HepG2 (cell line): ENCODE results near the gene MATK. TPM values are rescaled to one million over a fixed set of nuclear protein-coding genes. Genes with fewer than 3 reads are reported as not detected.
A peak's percentile ranks its signal among the peaks of the same experiment; 100 is the strongest.

Source experiments
- ATAC-seq: fragments of 200-7000 bp; cut with Tn5 transposase; 3 replicates; pipeline ENCODE4 v1.9.1; 2020; ENCODE audit warnings: mild to moderate bottlenecking, moderate library complexity
- BruUV-seq: library from RNA; stranded (reverse); fragments of 400-500 nt; replicated peaks from 2 replicates; lab custom pipeline; 2021; lab: Mats Ljungman, UMichigan
- CTCF ChIA-PET: fragments of 300-600 bp; formaldehyde crosslinking; extraction: SDS; loops from one replicate; lab custom pipeline; 2021; ENCODE audit warnings: low total read pairs, inconsistent platforms, low intra/inter-chr PET ratio; lab: Yijun Ruan, JAX
- POLR2A ChIA-PET: fragments of 350-600 bp; sonication (Branson Sonifier 250); formaldehyde crosslinking; loops from one replicate; lab custom pipeline; 2020; ENCODE audit warnings: antibody characterized with exemption, inconsistent platforms; lab: Yijun Ruan, JAX
- DNase-seq: peaks from one replicate; pipeline ENCODE4 v3.0.0-alpha.2; 2015; ENCODE audit warnings: low spot score
- FAIRE-seq: peaks from 3 replicates; lab custom pipeline; 2011; peaks lifted over from hg19 to GRCh38; lab: Jason Lieb, UNC
- H2AFZ ChIP-seq: one replicate; pipeline ENCODE4 v1.6.1; 2011; ENCODE audit warnings: low read length, inconsistent platforms
- H3K27ac ChIP-seq: fragments of 300-600 bp; 3 replicates; pipeline ENCODE4 v1.8.0; 2011; ENCODE audit warnings: mixed run types, mild to moderate bottlenecking, mixed read lengths, low read length, inconsistent platforms; ENCODE audit not compliant: insufficient read depth; ENCODE audit errors: extremely low read length
- H3K27me3 ChIP-seq, 2 experiments: fragments of 200-600 bp in 1 of 2; 2 replicates in 1 of 2; 3 replicates in 1 of 2; pipeline versions ENCODE4 v1.6.0 to v1.8.0; 2011; ENCODE audit warnings: low read length in 2 of 2, mild to moderate bottlenecking in 2 of 2, moderate library complexity in 2 of 2, inconsistent platforms in 1 of 2; ENCODE audit not compliant: insufficient read depth in 2 of 2, control insufficient read depth in 1 of 2
- H3K36me3 ChIP-seq, 2 experiments: fragments of 200-600 bp in 1 of 2; replicated peaks in 1 of 2; 2 replicates in 1 of 2; 3 replicates in 1 of 2; pipeline versions ENCODE4 v1.5.1 to v1.8.0; 2011; ENCODE audit warnings: low read length in 2 of 2, inconsistent platforms in 1 of 2; ENCODE audit not compliant: insufficient read depth in 2 of 2, control insufficient read depth in 1 of 2
- H3K4me1 ChIP-seq: 2 replicates; pipeline ENCODE4 v1.5.1; 2012; ENCODE audit warnings: low read length, inconsistent platforms; ENCODE audit not compliant: insufficient read depth
- H3K4me2 ChIP-seq: 2 replicates; pipeline ENCODE4 v1.6.0; 2011; ENCODE audit warnings: low read depth, low read length, inconsistent platforms
- H3K4me3 ChIP-seq, 3 experiments: fragments of 200-600 bp in 1 of 3; sonication (generic), shearing (Covaris generic) in 1 of 3; replicated peaks in 1 of 3; 2 replicates each; pipeline ENCODE4 v1.5.1; 2011 to 2016; ENCODE audit warnings: low read length in 3 of 3, inconsistent platforms in 2 of 3, low read depth in 2 of 3, mild to moderate bottlenecking in 2 of 3, control low read depth in 1 of 3, mixed read lengths in 1 of 3; ENCODE audit not compliant: insufficient read depth in 1 of 3
- H3K79me2 ChIP-seq: one replicate; pipeline ENCODE4 v1.6.1; 2011; ENCODE audit warnings: low read length, inconsistent platforms; ENCODE audit not compliant: insufficient read depth
- H3K9ac ChIP-seq: 2 replicates; pipeline ENCODE4 v1.6.0; 2011; ENCODE audit warnings: mild to moderate bottlenecking, low read depth, low read length, inconsistent platforms; ENCODE audit not compliant: insufficient read depth
- H3K9me3 ChIP-seq: 2 replicates; pipeline ENCODE4 v1.5.1; 2012; ENCODE audit warnings: mild to moderate bottlenecking, low read length
- H4K20me1 ChIP-seq: 2 replicates; pipeline ENCODE4 v1.6.0; 2011; ENCODE audit warnings: inconsistent platforms, mild to moderate bottlenecking, low read length, moderate library complexity; ENCODE audit not compliant: insufficient read depth
- BRCA1 ChIP-seq: sonication (generic); formaldehyde crosslinking; IDR thresholded peaks from 2 replicates; pipeline ENCODE4 v1.4.0; 2020; ENCODE audit warnings: missing genetic modification reagents
- CENPT ChIP-seq: sonication (generic); formaldehyde crosslinking; IDR thresholded peaks from 2 replicates; pipeline ENCODE4 v1.8.0; 2022; ENCODE audit warnings: low read depth, mild to moderate bottlenecking, moderate library complexity, missing genetic modification reagents
- CREBL2 ChIP-seq: sonication (generic); formaldehyde crosslinking; IDR thresholded peaks from 2 replicates; pipeline ENCODE4 v1.8.1; 2023; ENCODE audit warnings: missing genetic modification reagents, mild to moderate bottlenecking, borderline replicate concordance
- HBP1 ChIP-seq: IDR thresholded peaks from 2 replicates; pipeline ENCODE4 v1.6.1; 2016; ENCODE audit warnings: low read depth, control low read depth
- HES4 ChIP-seq: sonication (generic); formaldehyde crosslinking; IDR thresholded peaks from 2 replicates; pipeline ENCODE4 v1.9.0; 2021; ENCODE audit warnings: mild to moderate bottlenecking, missing genetic modification reagents, borderline replicate concordance
- NRL ChIP-seq: sonication (generic); formaldehyde crosslinking; IDR thresholded peaks from 2 replicates; pipeline ENCODE4 v1.5.0; 2020; ENCODE audit warnings: missing genetic modification reagents, mild to moderate bottlenecking, moderate library complexity, borderline replicate concordance
- SRSF9 ChIP-seq: fragments of 200-400 bp; formaldehyde crosslinking; IDR thresholded peaks from 2 replicates; pipeline ENCODE4 v1.6.1; 2018; ENCODE audit warnings: borderline replicate concordance, mild to moderate bottlenecking, low read depth, low read length; ENCODE audit not compliant: insufficient read depth, poor library complexity, severe bottlenecking
- WGBS: methylation state at CpG from one replicate; pipeline ENCODE4 v1.1.6; 2017; ENCODE audit warnings: low lambda C conversion rate; 5-methylcytosine and 5-hydroxymethylcytosine counted together
- in situ Hi-C: cut with HindIII; loops from 2 replicates; pipeline ENCODE4 v1.10.0; 2017; ENCODE audit warnings: low pct_unique_long_range_greater_than_20kb; ENCODE audit not compliant: extremely low pct_ligation_motif_present
- intact Hi-C: fragments of 100-400 bp; cut with micrococcal nuclease; formaldehyde crosslinking; loops from one replicate; pipeline ENCODE4 v1.10.0; 2022; ENCODE audit not compliant: unreplicated experiment
- polyA plus RNA-seq, 8 experiments: library from polyadenylated mRNA; depleted of rRNA in 3 of 8; stranded (reverse) in 7 of 8; unstranded in 1 of 8; fragments of >200 nt; fragmentation: Illumina TruSeq in 4 of 8; extraction: Trizol in 4 of 8; gene quantifications; 2 replicates each; pipeline versions ENCODE4 v1.2.1 to v1.2.3, GENCODE V29; 2011 to 2016; ENCODE audit warnings: low read depth in 4 of 8, missing spikeins in 1 of 8, mixed read lengths in 1 of 8; ENCODE audit not compliant: insufficient read depth in 1 of 8
- total RNA-seq, 5 experiments: library from RNA; depleted of rRNA; stranded (reverse); fragments of >200 nt; fragmentation: Illumina TruSeq; extraction: Trizol; gene quantifications; 2 replicates each; pipeline ENCODE4 v1.2.3, GENCODE V29; 2016; ENCODE audit warnings: low read depth in 1 of 5

Gene MATK
- total and polyA plus RNA-seq, 2 of the 13 experiments (the other 11 are each of a cell fraction or from before 2014, with no cell fraction given) = 0.09 TPM; not detected in 1

GRCh38 chr19:3770136-3770999 is 15.8 kb downstream of the MATK start:
- no peak overlapping the region for H3K4me3 ChIP-seq
- POLR2A ChIA-PET = interaction anchor here (3.4 kb wide), 1 partner anchor 8 kb away, joined by 15 read pairs; the partner anchor contains the start of genes APBA3 and MRPL54
- in situ Hi-C loops = no loop called here
- no peak overlapping the region for H2AFZ ChIP-seq
- no peak for FAIRE-seq
- TF ChIP-seq CREBL2 (no peak), HES4 (no peak), SRSF9 (no peak), NRL (no peak), HBP1 (CRISPR knock-in tag) (no peak), CENPT (CRISPR knock-in tag) (no peak), BRCA1 (CRISPR knock-in tag) (no peak)
- TF ChIP-seq, all 625 proteins: peak for 0
- H3K27me3 ChIP-seq = peaks cover 0 to 11% of the 10 kb centered on the region in 2 experiments; a peak in 2 of 5 replicates
- no peak overlapping the region for H3K27ac ChIP-seq
- no peaks in the 10 kb centered on the region for H3K9me3 ChIP-seq
- H3K4me2 ChIP-seq = no peak overlapping the region
- H3K79me2 ChIP-seq = no peaks in the 10 kb centered on the region
- H3K36me3 ChIP-seq = peaks cover 5 to 15% of the 10 kb centered on the region in 2 experiments; a peak in 2 of 5 replicates
- H3K4me1 ChIP-seq = no peaks in the 10 kb centered on the region
- BruUV-seq = no TSS peak
- intact Hi-C loops = no loop called here
- WGBS = 88% methylated on average over 4 of the region's 53 CpGs
- H4K20me1 ChIP-seq = no peaks in the 10 kb centered on the region
- ATAC-seq (peak; percentile 12; the same call in 2 of the 3 replicates), DNase-seq (no peak)
- no peak overlapping the region for H3K9ac ChIP-seq
- CTCF ChIA-PET = no interaction called here
